ENCODE results near the gene CDK6.

DNA sequence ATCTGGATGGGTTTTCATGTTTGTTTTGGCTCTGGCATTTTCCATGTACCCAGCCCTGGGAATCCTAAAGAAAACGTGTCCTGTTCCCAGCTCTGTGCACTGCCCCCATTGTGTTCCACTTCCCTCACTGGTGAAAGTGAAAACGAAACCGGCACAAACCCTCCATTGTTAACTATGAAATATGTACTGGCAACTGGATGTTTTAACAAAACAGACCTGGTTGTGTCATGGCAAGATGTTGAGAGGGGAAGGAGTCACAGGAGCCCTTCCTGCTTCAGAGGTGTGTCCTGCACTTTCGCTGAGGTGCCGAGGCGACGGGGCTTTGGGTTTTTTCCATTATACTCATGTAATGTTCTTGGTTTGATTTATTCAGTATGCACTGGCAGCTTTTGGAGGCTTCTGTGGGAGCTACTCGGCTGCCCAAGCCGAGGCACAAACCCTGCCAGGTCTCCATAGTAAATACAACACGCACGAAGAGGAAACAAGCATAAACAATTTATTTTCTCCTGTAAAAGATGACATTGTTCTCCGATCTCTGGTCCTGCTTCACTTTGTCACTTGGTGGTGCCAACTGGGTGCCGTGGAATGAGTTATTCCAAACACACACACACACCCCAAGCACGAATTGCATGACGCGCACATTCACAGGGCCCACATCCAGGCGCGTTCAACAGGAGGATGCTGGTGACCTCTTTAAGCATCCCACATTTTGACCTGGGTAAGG, 118.2 kb downstream of the CDK6 start:
- TF ChIP-seq POLR2AphosphoS5 (IDR thresholded peaks at IDR 0.05) (peak; percentile 68 to 75), POLR2A (IDR thresholded peaks at IDR 0.05; ENCODE audit: low read depth) (no peak)
- TF ChIP-seq, protein P1, sequence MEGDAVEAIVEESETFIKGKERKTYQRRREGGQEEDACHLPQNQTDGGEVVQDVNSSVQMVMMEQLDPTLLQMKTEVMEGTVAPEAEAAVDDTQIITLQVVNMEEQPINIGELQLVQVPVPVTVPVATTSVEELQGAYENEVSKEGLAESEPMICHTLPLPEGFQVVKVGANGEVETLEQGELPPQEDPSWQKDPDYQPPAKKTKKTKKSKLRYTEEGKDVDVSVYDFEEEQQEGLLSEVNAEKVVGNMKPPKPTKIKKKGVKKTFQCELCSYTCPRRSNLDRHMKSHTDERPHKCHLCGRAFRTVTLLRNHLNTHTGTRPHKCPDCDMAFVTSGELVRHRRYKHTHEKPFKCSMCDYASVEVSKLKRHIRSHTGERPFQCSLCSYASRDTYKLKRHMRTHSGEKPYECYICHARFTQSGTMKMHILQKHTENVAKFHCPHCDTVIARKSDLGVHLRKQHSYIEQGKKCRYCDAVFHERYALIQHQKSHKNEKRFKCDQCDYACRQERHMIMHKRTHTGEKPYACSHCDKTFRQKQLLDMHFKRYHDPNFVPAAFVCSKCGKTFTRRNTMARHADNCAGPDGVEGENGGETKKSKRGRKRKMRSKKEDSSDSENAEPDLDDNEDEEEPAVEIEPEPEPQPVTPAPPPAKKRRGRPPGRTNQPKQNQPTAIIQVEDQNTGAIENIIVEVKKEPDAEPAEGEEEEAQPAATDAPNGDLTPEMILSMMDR (IDR thresholded peaks at IDR 0.05): no peak
